KMS-11 (cell line): ENCODE data around the gene FUNDC2.
"Not testable (repeated sequence)": the region's sequence is repeated elsewhere in the genome, so short reads cannot be mapped to it uniquely, and the experiment has no call there.

Source experiments
- H2AFZ ChIP-seq: fragments of 200-600 bp; sonication (generic); 2 replicates; pipeline ENCODE4 v1.6.1; 2016; ENCODE audit warnings: antibody characterized with exemption, mixed run types, low read depth
- H3K27ac ChIP-seq: fragments of 200-600 bp; sonication (generic); 2 replicates; pipeline ENCODE4 v1.6.1; 2016; ENCODE audit warnings: mild to moderate bottlenecking, mixed run types
- H3K27me3 ChIP-seq: fragments of 200-600 bp; sonication (generic); 2 replicates; pipeline ENCODE4 v1.6.1; 2017; ENCODE audit warnings: mild to moderate bottlenecking, low read depth, mixed run types, moderate library complexity; ENCODE audit not compliant: insufficient read depth
- H3K36me3 ChIP-seq: fragments of 200-600 bp; sonication (generic); 2 replicates; pipeline ENCODE4 v1.6.1; 2017; ENCODE audit warnings: mild to moderate bottlenecking, mixed run types; ENCODE audit not compliant: insufficient read depth
- H3K4me1 ChIP-seq: fragments of 200-600 bp; sonication (generic); 2 replicates; pipeline ENCODE4 v1.6.1; 2016; ENCODE audit warnings: mild to moderate bottlenecking, low read depth, mixed run types; ENCODE audit not compliant: poor library complexity, severe bottlenecking
- H3K4me2 ChIP-seq: fragments of 200-600 bp; sonication (generic); 2 replicates; pipeline ENCODE4 v1.7.0; 2016; ENCODE audit warnings: mild to moderate bottlenecking, mixed run types
- H3K4me3 ChIP-seq: fragments of 200-600 bp; sonication (generic); IDR thresholded peaks from 2 replicates; pipeline ENCODE4 v1.6.1; 2017; ENCODE audit warnings: low read depth, low read length, mixed read lengths; ENCODE audit not compliant: insufficient read depth
- H3K79me2 ChIP-seq: fragments of 200-600 bp; sonication (generic); 2 replicates; pipeline ENCODE4 v1.6.1; 2016; ENCODE audit warnings: low read depth, mixed run types; ENCODE audit not compliant: insufficient read depth
- H3K9ac ChIP-seq: fragments of 200-600 bp; sonication (generic); 2 replicates; pipeline ENCODE4 v1.6.1; 2016; ENCODE audit warnings: mild to moderate bottlenecking, mixed run types
- H4K20me1 ChIP-seq: fragments of 200-600 bp; sonication (generic); 2 replicates; pipeline ENCODE4 v1.6.1; 2016; ENCODE audit warnings: mild to moderate bottlenecking, mixed run types; ENCODE audit not compliant: insufficient read depth
- CTCF ChIP-seq: fragments of 200-600 bp; sonication (generic); conservative IDR thresholded peaks from 2 replicates; pipeline ENCODE4 v1.6.1; 2017; ENCODE audit warnings: low read depth, mild to moderate bottlenecking, antibody characterized with exemption, low read length, moderate library complexity, mixed read lengths

The FUNDC2 gene

GRCh38 chrX:155001873-155002272, 24.8 kb upstream of the FUNDC2 start:
- Histone ChIP-seq H3K27ac (no peak overlapping the region), H3K4me3 (no peak overlapping the region), H2AFZ (no peak overlapping the region), H3K4me2 (no peak overlapping the region), H3K4me1 (no peaks in the 10 kb centered on the region), H3K36me3 (no peaks in the 10 kb centered on the region), H3K9ac (no peak overlapping the region), H3K27me3 (no peaks in the 10 kb centered on the region), H4K20me1 (no peaks in the 10 kb centered on the region), H3K79me2 (no peaks in the 10 kb centered on the region)
- no peak for TF ChIP-seq CTCF

GRCh38 chrX:155005190-155005589, 21.5 kb upstream of the FUNDC2 start:
- TF ChIP-seq CTCF, result no peak
- no peaks in the 10 kb centered on the region for H3K4me1 ChIP-seq
- H3K4me2 ChIP-seq, result no peak overlapping the region
- no peak overlapping the region for H3K9ac ChIP-seq
- H3K79me2 ChIP-seq, result no peaks in the 10 kb centered on the region
- no peaks in the 10 kb centered on the region for H4K20me1 ChIP-seq
- no peak overlapping the region for H3K27ac ChIP-seq
- H3K4me3 ChIP-seq, result no peak overlapping the region
- no peaks in the 10 kb centered on the region for H3K27me3 ChIP-seq
- H2AFZ ChIP-seq, result no peak overlapping the region
- no peaks in the 10 kb centered on the region for H3K36me3 ChIP-seq

- H3K4me2 ChIP-seq, H3K36me3 ChIP-seq, H3K9ac ChIP-seq, H3K4me3 ChIP-seq, H2AFZ ChIP-seq, H3K4me1 ChIP-seq, H3K27ac ChIP-seq, H4K20me1 ChIP-seq, H3K79me2 ChIP-seq, H3K27me3 ChIP-seq: not testable (repeated sequence)
Observed at GRCh38 chrX:155006379-155006778, 20.3 kb upstream of the FUNDC2 start.

- not testable (repeated sequence) for H3K27ac ChIP-seq, H3K4me1 ChIP-seq, H4K20me1 ChIP-seq, H3K36me3 ChIP-seq, H3K79me2 ChIP-seq, H3K4me2 ChIP-seq, H3K9ac ChIP-seq, H3K27me3 ChIP-seq, H2AFZ ChIP-seq, H3K4me3 ChIP-seq
Observed at GRCh38 chrX:155006913-155007671, 19.6 kb upstream of the FUNDC2 start.

- H4K20me1 ChIP-seq, H3K4me1 ChIP-seq, H3K79me2 ChIP-seq, H3K4me2 ChIP-seq, H3K9ac ChIP-seq, H3K4me3 ChIP-seq, H2AFZ ChIP-seq, H3K27me3 ChIP-seq, H3K36me3 ChIP-seq, H3K27ac ChIP-seq: not testable (repeated sequence)
Observed at GRCh38 chrX:155008578-155008977, 18.1 kb upstream of the FUNDC2 start.

GRCh38 chrX:155009994-155010472, 16.6 kb upstream of the FUNDC2 start:
- Histone ChIP-seq H3K9ac (no peak overlapping the region), H3K4me3 (no peak overlapping the region), H3K79me2 (no peaks in the 10 kb centered on the region), H4K20me1 (no peaks in the 10 kb centered on the region), H3K27ac (no peak overlapping the region), H2AFZ (no peak overlapping the region), H3K27me3 (no peaks in the 10 kb centered on the region), H3K4me1 (no peaks in the 10 kb centered on the region), H3K4me2 (no peak overlapping the region), H3K36me3 (no peaks in the 10 kb centered on the region)
- no peak for TF ChIP-seq CTCF
